Small intestine (tissue), 7 donors: ENCODE measurements around the gene CFLAR. TPM values are rescaled to one million over a fixed set of nuclear protein-coding genes. Genes with fewer than 3 reads are reported as not detected.
"Not testable (repeated sequence)": the region's sequence is repeated elsewhere in the genome, so short reads cannot be mapped to it uniquely, and the experiment has no call there.

Source experiments
- DNase-seq, 2 donors: peaks; one replicate each; pipeline versions ENCODE4 v3.0.0 to v3.0.0-alpha.2; 2013
- FAIRE-seq: peaks from 2 replicates; lab custom pipeline; 2012; peaks lifted over from hg19 to GRCh38; lab: Jason Lieb, UNC
- H3K27ac ChIP-seq, 3 donors: one replicate each; pipeline ENCODE4 v1.5.1; 2013; ENCODE audit warnings: low read length in 2 of 3, mild to moderate bottlenecking in 2 of 3, control low read depth in 1 of 3, inconsistent platforms in 1 of 3, low read depth in 1 of 3, moderate library complexity in 1 of 3
- H3K27me3 ChIP-seq, 3 donors: one replicate each; pipeline ENCODE4 v1.6.1; 2013; ENCODE audit warnings: low read length in 3 of 3, inconsistent platforms in 1 of 3; ENCODE audit not compliant: control insufficient read depth in 3 of 3, insufficient read depth in 3 of 3
- H3K36me3 ChIP-seq, 3 donors: one replicate each; pipeline ENCODE4 v1.6.1; 2013; ENCODE audit warnings: low read length in 3 of 3, inconsistent platforms in 1 of 3, low read depth in 1 of 3, mild to moderate bottlenecking in 1 of 3, moderate library complexity in 1 of 3; ENCODE audit not compliant: control insufficient read depth in 3 of 3, insufficient read depth in 2 of 3
- H3K4me1 ChIP-seq, 3 donors: one replicate each; pipeline ENCODE4 v1.6.1; 2013; ENCODE audit warnings: low read length in 2 of 3, inconsistent platforms in 1 of 3, low read depth in 1 of 3, mild to moderate bottlenecking in 1 of 3, moderate library complexity in 1 of 3; ENCODE audit not compliant: control insufficient read depth in 3 of 3, insufficient read depth in 2 of 3
- H3K4me3 ChIP-seq, 3 donors: one replicate each; pipeline ENCODE4 v1.5.1; 2013; ENCODE audit warnings: low read length in 3 of 3, control low read depth in 1 of 3, inconsistent platforms in 1 of 3, low read depth in 1 of 3, mild to moderate bottlenecking in 1 of 3, moderate library complexity in 1 of 3
- H3K9me3 ChIP-seq, 2 donors: one replicate each; pipeline ENCODE4 v1.6.1; 2013; ENCODE audit warnings: low read depth in 1 of 2, low read length in 1 of 2; ENCODE audit not compliant: control insufficient read depth in 2 of 2, insufficient read depth in 1 of 2
- WGBS, 3 donors: extraction: QIAGEN DNeasy Blood & Tissue Kit; methylation state at CpG; one replicate each; pipeline ENCODE4 v1.1.7; 2013; 5-methylcytosine and 5-hydroxymethylcytosine counted together
- polyA plus RNA-seq, 4 donors: library from polyadenylated mRNA; stranded (reverse) in 3 of 4; unstranded in 1 of 4; fragments of 200-250 nt in 3 of 4; fragments of 120-200 nt in 1 of 4; gene quantifications; one replicate each; pipeline versions ENCODE4 v1.2.1 to v1.2.3, GENCODE V29; 2013
- donor health status: healthy with polysubstance abuse.
- donor health status: control.
- donor health status: control.
- donor health status: Bipolar disorder and iron deficiency.
- donor health status: healthy.

Gene CFLAR
- polyA plus RNA-seq, 4 donors = 26.4 to 68.6 (median 47.1) TPM

DNA sequence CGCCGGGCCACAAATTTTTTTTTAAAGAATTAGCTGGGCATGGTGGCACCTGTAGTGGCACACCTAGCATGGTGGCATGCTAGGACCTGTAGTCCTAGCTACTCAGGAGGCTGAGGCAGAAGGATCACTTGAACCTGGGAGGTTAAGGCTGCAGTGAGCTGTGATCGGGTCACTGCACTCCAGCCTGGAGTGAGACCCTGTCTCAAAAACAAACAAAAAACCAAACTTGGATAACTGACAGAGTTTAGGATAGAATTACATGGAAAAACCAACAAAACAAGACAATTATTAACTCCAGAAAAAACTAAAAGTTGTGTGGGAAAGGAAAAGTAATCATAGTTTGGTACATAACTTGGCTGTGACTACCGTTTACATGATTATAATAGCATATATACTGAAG lies 1.6 kb upstream of the CFLAR start:
- no peak for FAIRE-seq
- Histone ChIP-seq H3K27ac (no peak overlapping the region), H3K4me3 (no peak overlapping the region)

DNA sequence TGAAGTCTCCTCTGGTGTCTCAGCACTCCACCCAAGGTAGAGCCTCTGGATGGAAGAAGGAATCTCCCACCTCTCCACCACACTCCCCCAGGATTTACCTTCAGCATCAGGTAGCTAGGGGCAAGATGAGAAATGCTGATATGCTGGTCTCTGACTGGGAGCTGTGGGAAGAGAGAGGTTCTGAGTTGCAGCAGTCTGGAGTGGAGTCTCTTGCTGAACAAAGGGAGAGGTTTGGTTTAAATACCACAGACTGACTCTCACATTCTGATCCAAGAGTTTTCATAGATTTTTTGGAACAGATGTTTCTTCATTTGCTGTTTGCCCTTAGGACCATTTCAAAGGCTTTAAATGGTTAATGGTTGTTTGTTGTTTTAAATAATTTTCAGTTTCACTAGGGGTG lies 1.1 kb upstream of the CFLAR start:
- FAIRE-seq (no peak), DNase-seq (no peak)
- Histone ChIP-seq H3K27ac (peak overlapping the region in 1 of 3 donors; percentile 81), H3K27me3 (no peaks in the 10 kb centered on the region), H3K4me3 (no peak overlapping the region), H3K4me1 (peaks cover 2 to 6% (median 3%) of the 10 kb centered on the region in 3 donors), H3K9me3 (peaks cover 0 to 3% of the 10 kb centered on the region in 2 donors), H3K36me3 (peaks cover 0 to 3% (median 0%) of the 10 kb centered on the region in 3 donors)

More for the DNA sequence above, 1.6 kb upstream of the CFLAR start:
- Histone ChIP-seq H3K36me3 (peaks cover 0 to 3% (median 0%) of the 10 kb centered on the region in 3 donors), H3K4me1 (peaks cover 2 to 6% (median 3%) of the 10 kb centered on the region in 3 donors), H3K9me3 (peaks cover 0 to 3% of the 10 kb centered on the region in 2 donors), H3K27me3 (no peaks in the 10 kb centered on the region)
- no peak for DNase-seq
- 77 to 82% (median 79%) methylated on average over 4 of the region's 4 CpGs for WGBS, 3 donors

DNA sequence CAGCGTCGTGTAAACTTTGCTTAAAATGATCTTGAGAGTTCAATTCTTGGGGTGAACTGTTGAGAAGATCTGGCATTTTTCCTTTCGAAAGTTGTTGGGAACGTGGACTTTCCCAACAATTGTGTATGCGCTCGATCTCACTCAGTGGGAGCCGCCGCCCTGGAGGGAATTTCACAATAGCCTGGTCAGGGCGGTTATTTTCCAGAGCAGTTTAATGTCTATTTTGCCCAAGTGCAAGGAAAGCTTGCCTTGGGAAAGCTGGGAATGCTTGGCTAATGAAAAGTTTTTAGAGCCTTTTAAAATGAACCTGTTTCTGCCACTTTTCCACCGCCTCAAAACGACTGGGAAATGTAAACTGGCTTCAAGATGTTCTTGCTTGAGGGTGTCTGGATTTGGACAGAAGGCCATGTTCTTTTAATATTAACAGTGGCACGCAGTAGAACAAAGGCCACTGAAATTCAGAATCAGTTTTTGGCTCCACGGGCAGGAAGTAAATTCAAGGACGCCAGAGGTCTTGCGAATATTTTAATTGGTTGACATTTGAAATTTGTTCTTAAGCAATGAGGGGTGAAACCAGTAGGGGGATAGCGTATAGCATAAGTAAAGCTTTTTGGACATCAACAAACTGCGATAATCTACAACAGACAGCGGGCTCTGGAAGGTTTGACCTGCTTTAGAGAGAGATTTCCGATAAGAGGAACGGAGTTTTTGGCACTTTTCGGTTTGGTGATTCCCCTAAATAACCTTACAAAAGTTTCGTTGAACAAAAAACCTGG lies 1.2 kb downstream of the CFLAR start:
- DNase-seq (peak; percentile 83 to 88), FAIRE-seq (no peak)
- WGBS, 3 donors = 0 to 2% (median 0%) methylated on average over 22 of the region's 22 CpGs
- Histone ChIP-seq H3K27me3 (no peaks in the 10 kb centered on the region), H3K36me3 (peaks cover 0 to 3% (median 0%) of the 10 kb centered on the region in 3 donors), H3K4me3 (peak overlapping the region; percentile 66 to 92 (median 79)), H3K27ac (peak overlapping the region; percentile 100), H3K4me1 (peaks cover 2 to 19% (median 5%) of the 10 kb centered on the region in 3 donors), H3K9me3 (peaks cover 0 to 3% of the 10 kb centered on the region in 2 donors)

DNA sequence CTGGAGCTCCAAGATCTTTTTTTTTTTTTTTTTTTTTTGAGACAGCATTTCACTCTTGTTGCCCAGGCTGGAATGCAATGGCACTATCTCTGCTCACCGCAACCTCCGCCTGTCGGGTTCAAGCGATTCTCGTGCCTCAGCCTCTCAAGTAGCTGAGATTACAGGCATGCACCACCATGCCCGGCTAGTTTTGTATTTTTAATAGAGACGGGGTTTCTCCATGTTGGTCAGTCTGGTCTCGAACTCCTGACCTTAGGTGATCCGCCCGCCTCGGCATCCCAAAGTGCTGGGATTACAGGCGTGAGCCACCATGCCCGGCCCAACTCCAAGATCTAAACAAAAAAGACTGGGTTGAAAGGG lies 1.8 kb downstream of the CFLAR start:
- not testable (repeated sequence) for H3K27me3 ChIP-seq, H3K36me3 ChIP-seq, H3K9me3 ChIP-seq, FAIRE-seq, DNase-seq
- WGBS, 3 donors = 1 to 14% (median 1%) methylated on average over 13 of the region's 13 CpGs
- Histone ChIP-seq H3K4me3 (peak overlapping the region; percentile 66 to 92 (median 79)), H3K4me1 (peaks cover 6 to 24% (median 10%) of the 10 kb centered on the region in 3 donors), H3K27ac (peak overlapping the region; percentile 100)

DNA sequence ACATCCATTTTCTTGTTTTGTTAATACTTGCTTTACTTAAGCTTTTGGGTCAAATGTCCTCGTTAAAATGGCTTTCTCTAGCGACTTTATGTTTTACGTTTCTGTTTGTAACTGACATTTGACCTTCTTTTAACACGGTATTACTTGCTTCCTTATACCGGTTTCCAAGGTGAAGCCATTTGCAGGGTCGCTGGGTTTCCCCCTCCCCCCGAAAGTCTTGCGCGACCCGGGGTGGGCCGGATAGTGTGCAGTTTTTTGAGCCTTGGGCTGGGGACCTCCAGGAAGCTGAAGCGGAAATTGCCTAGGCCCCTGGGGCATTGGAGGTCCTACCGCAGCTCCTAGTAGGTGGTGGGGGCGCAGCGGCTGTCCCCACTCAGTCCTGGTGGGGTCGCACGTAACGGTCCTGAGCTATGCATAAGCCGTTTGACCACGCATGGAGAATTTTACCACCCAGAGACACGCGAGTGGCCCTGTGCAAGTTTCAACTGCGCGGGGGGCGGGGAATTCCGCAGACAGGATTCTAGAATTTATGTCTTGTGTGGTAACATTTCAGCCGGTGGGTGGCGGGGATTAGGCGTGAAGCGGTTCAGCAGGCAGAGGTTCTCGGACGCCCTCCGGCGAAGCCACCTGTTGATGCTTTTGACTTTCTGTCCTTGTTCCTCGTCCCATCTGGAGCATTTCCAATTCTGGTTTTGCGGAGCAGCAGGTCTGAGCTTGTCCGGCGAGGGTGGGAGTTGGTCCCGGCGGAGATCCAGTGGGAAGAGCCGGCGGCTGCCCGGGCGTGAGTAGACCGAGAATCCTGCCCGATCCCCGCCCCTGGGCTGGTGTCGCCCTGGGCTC lies 2.4 kb downstream of the CFLAR start:
- WGBS, 3 donors = 0 to 1% (median 1%) methylated on average over 48 of the region's 48 CpGs
- no peaks in the 10 kb centered on the region for H3K27me3 ChIP-seq
- no peak for FAIRE-seq

GRCh38 chr2:201118961-201119854 lies 3.2 kb downstream of the CFLAR start:
- peak overlapping the region; percentile 100 for H3K27ac ChIP-seq
- peak overlapping the region; percentile 66 to 79 (median 77) for H3K4me3 ChIP-seq
- DNase-seq = peak; percentile 64 to 73
- H3K27me3 ChIP-seq = no peaks in the 10 kb centered on the region
- WGBS, 3 donors = 6 to 12% (median 6%) methylated on average over 12 of the region's 12 CpGs
- H3K4me1 ChIP-seq = peaks cover 14 to 35% (median 17%) of the 10 kb centered on the region in 3 donors
- H3K9me3 ChIP-seq = peaks cover 0 to 3% of the 10 kb centered on the region in 2 donors
- FAIRE-seq = no peak
- peaks cover 0 to 5% (median 3%) of the 10 kb centered on the region in 3 donors for H3K36me3 ChIP-seq

More for the DNA sequence above, 2.4 kb downstream of the CFLAR start:
- peak; percentile 82 to 90 for DNase-seq
- Histone ChIP-seq H3K27ac (peak overlapping the region; percentile 100), H3K4me3 (peak overlapping the region; percentile 66 to 79 (median 77)), H3K4me1 (peaks cover 11 to 27% (median 14%) of the 10 kb centered on the region in 3 donors), H3K9me3 (peaks cover 0 to 3% of the 10 kb centered on the region in 2 donors), H3K36me3 (peaks cover 0 to 5% (median 2%) of the 10 kb centered on the region in 3 donors)

GRCh38 chr2:201122276-201122675 lies 6.3 kb downstream of the CFLAR start:
- Histone ChIP-seq H3K27ac (peak overlapping the region in 2 of 3 donors; percentile 39 to 98), H3K9me3 (no peaks in the 10 kb centered on the region), H3K4me1 (peaks cover 16 to 61% (median 31%) of the 10 kb centered on the region in 3 donors), H3K4me3 (peak overlapping the region in 1 of 3 donors; percentile 17), H3K36me3 (peaks cover 0 to 8% (median 5%) of the 10 kb centered on the region in 3 donors), H3K27me3 (no peaks in the 10 kb centered on the region)
- FAIRE-seq = no peak
- DNase-seq = no peak
- WGBS, 3 donors = 72 to 83% (median 82%) methylated on average over 1 of the region's 1 CpG
